ENCODE results near the gene GSTT2B. TPM values are rescaled to one million over a fixed set of nuclear protein-coding genes. Genes with fewer than 3 reads are reported as not detected.
"Not testable (repeated sequence)": the region's sequence is repeated elsewhere in the genome, so short reads cannot be mapped to it uniquely, and the experiment has no call there.

The GSTT2B gene, protein sequence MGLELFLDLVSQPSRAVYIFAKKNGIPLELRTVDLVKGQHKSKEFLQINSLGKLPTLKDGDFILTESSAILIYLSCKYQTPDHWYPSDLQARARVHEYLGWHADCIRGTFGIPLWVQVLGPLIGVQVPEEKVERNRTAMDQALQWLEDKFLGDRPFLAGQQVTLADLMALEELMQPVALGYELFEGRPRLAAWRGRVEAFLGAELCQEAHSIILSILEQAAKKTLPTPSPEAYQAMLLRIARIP
- 14.0 and 14.9 TPM in 2 replicates for total RNA-seq (2014; rRNA removed; shearing (Covaris generic))

DNA sequence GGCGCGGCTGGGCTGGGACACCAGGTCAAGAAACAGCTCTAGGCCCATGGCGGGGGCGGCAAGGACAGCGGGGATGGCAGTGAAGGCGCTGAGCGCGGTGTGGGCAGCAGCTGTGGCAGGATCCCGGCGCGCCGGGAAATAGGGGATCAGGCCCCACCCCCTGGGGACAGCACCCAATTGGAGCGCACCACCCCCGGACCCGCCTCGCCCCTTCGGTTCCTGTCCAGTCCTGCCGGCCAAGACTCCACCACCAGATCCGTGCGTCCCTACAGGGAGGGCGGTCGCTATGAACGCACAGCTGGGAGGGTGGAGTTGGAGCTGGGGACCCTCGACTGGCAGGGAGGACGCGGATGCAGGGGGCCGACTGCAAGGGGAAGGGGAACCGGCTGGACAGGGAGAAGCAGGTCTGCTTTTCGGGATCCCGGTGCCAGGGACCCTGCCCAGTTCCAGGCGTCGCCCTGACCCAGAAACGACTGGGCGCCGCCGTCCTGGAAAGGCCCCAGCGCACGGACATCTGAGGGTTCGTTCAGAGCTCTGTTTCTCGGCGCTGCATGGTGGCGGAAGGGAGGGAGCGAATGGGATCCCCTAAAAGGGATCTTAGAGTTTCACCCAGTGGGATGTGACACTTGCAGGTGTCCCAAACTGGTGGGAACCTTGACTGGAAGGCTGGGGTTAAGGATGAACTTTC is at the start of gene GSTT2B:
GSTT2B (minus strand) TSS at position 112 of the 688 bp plus-strand sequence; CDS start at position 48, 64 bp downstream.
- H3K36me3 ChIP-seq; H3K27ac ChIP-seq; H3K4me1 ChIP-seq; DNase-seq; H3K9me3 ChIP-seq (replicated peaks); H3K27me3 ChIP-seq: not testable (repeated sequence)
- H3K4me3 ChIP-seq, result peak within 1 kb of the TSS; percentile 32; the same call in 1 of the 2 replicates

DNA sequence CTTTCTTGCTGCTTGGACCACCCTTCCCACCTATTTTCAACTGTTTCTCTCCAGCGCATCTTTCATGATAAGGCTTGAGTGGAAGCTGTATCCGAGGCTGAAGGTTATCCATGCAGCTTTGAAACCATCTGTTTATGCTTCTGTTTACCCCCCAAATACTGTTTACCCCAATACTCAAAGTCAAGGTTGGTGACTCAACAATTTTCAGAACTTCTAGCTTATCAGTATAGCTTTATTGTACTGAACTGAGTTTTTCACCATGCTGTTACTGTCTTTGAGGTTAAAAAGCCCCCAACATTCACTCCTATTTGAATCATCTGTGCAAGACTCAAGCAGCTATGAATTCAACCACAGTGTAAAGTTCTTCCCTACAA is 49.0 kb upstream of the GSTT2B start:
- Histone ChIP-seq H3K27me3 (no peaks in the 10 kb centered on the region), H3K27ac (no peak overlapping the region), H3K4me1 (0 out of 2 replicates have a peak, but pooled peaks cover 2% of the 10 kb centered on the region)

DNA sequence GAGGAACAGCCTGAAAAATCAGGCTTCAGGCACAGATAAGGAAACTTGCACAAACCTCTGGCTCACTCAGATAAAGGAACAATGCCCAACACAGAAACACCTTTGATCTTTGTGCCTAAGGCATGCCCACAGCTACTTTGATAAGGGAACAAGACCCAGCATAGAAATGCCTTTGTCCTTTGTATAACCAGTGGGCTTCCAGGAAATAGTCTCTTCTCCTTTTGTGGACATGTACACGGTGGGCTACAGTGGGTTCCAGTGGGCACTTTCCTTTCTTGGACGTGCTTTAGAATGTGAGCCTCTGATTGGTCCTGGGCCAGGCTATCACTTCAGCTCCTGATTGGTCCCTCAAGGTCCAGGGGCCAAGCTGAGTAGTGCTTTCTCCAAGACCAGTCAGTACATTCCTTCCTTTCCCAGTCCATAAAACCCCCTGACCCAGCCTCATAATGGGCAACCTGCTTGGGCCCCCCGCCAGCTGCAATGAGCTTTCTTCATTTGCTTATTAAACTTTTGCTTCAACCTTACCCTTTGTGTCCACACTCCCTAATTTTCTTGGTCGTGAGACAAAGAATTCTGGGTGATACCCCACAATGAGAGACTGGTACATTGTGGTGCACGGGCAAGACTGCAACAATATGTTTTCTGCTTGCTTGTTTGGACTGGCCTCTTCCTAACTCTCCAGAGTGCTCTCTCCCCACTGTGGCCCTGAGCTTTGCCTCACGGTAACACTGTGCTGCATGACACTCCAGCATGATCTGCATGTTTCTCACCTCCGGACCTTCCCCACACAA is 48.4 kb upstream of the GSTT2B start:
- no peaks in the 10 kb centered on the region for H3K9me3 ChIP-seq (replicated peaks)
- H3K27me3 ChIP-seq, result no peaks in the 10 kb centered on the region
- H3K4me3 ChIP-seq, result no peak overlapping the region
- H3K4me1 ChIP-seq, result 0 out of 2 replicates have a peak, but pooled peaks cover 2% of the 10 kb centered on the region
- no peak overlapping the region for H3K27ac ChIP-seq
- H3K36me3 ChIP-seq, result no peaks in the 10 kb centered on the region
- no peak for DNase-seq

More for the DNA sequence above, 49.0 kb upstream of the GSTT2B start:
- no peak overlapping the region for H3K4me3 ChIP-seq
- H3K9me3 ChIP-seq (replicated peaks), result no peaks in the 10 kb centered on the region
- DNase-seq, result no peak
- H3K36me3 ChIP-seq, result no peaks in the 10 kb centered on the region

DNA sequence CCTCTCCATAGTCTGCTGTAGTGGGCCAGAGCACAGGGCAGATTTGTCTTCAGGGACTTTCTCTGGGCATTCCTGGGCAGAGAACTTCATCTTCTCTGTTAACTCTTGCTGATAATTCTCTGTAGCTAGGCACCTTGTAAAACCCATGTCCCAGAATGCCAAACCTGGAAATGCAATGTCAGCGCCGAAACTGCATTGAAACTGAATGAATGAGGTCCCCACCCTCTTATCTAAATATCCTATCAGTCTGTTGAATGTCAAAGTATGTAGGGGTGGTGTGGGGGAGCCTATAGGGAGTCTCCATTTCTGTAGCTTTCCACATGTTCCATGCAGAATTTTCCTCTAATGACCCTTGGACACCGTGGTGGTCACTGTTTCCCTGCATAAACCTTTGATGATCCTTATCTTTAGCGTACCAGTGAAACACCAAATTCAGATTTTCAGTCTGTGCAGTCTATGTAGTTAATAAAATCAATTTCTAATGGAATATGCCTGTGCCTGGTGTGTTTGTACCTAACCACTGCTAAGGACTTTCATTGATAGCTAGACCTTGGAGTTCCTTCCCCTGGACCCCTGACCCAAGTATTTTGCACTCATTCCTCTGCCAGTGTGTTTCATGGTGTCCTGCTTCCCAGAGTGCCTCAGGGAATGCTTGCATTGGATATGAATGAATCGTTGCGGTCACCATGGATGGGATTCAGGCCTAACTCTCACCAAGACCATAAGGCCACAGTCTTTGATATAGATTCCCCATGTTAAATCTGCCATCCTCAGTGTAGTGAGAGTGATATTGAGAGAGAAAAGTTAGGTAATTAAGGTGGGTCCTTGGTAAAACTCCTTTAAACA is 47.6 kb upstream of the GSTT2B start:
- no peak for DNase-seq
- H3K4me1 ChIP-seq, result 0 out of 2 replicates have a peak, but pooled peaks cover 2% of the 10 kb centered on the region
- H3K27ac ChIP-seq, result no peak overlapping the region
- H3K4me3 ChIP-seq, result no peak overlapping the region
- H3K9me3 ChIP-seq (replicated peaks), result no peaks in the 10 kb centered on the region
- H3K27me3 ChIP-seq, result no peaks in the 10 kb centered on the region
- H3K36me3 ChIP-seq, result no peaks in the 10 kb centered on the region

DNA sequence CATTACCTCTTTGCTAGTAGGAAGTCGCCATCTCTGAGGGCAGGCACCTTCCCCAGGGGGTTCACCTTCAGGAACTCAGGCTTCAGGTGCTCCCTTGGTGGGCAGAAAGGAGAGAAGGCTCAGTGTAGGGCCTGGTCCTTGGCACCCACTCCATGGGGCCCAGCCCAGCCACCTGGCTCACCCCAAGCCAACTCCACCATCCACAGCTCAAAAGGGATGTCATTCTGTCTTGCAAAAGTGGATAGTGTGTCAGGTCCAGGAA is 47.0 kb upstream of the GSTT2B start:
- Histone ChIP-seq H3K36me3 (no peaks in the 10 kb centered on the region), H3K4me1 (0 out of 2 replicates have a peak, but pooled peaks cover 2% of the 10 kb centered on the region), H3K9me3 (replicated peaks) (no peaks in the 10 kb centered on the region), H3K4me3 (no peak overlapping the region), H3K27me3 (no peaks in the 10 kb centered on the region), H3K27ac (no peak overlapping the region)
- no peak for DNase-seq

DNA sequence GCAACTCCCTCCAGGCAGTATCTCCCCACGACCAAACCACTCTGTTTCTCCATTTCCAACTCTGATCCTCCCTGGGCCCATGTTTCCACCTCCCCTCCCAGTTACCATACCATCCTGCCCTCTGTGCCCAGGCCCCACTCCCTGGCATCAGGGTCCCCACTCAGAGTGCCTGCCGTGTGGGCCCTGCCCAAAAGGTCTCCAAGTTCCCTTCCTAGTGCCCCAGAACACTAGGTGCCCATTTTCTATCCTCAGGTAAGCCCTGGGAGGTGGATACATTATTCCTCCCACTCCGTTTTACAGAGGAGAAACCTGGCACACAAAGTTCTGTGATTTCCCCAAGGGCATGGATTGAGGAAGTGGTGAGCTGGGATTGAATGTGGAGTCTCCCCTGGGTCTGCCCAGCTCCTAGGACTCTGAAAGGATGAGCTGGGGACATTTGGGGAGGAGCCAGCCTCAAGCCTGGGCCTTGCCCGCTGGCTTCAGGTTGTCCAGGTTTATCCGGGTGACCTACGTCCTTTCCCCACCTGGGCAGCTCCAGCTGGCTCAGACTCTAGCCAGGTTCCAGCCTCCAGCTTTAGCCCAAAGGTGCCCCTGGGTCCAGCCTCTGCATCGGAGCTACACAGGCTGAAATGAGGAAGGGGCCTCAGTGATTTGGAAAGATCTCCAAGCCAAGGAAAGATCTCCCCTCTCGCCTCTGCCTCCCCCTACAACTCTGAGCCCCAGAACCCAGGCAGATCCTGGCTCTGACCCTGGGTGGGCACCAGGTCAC is 46.4 kb upstream of the GSTT2B start:
- no peak for DNase-seq
- H3K4me3 ChIP-seq, result no peak overlapping the region
- H3K4me1 ChIP-seq, result 0 out of 2 replicates have a peak, but pooled peaks cover 2% of the 10 kb centered on the region
- H3K27ac ChIP-seq, result no peak overlapping the region
- no peaks in the 10 kb centered on the region for H3K27me3 ChIP-seq
- no peaks in the 10 kb centered on the region for H3K36me3 ChIP-seq
- no peaks in the 10 kb centered on the region for H3K9me3 ChIP-seq (replicated peaks)

DNA sequence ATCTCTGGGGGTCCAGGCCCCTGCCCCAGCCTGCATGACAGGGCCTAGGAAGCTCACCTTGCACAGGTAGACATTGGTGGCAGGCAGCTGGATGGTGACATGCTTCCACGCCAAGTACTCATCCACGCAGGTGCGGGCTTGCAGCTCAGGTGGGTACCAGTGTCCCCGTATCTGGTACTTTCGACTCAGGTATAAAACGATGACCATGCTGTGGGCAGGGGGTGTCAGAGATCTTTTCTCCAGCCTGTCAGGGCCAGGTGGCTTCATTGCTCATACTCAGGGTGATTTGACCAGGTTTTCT is 45.9 kb upstream of the GSTT2B start:
- Histone ChIP-seq H3K27ac (no peak overlapping the region), H3K27me3 (no peaks in the 10 kb centered on the region), H3K9me3 (replicated peaks) (no peaks in the 10 kb centered on the region), H3K4me3 (no peak overlapping the region), H3K36me3 (no peaks in the 10 kb centered on the region), H3K4me1 (no peaks in the 10 kb centered on the region)
- no peak for DNase-seq

DNA sequence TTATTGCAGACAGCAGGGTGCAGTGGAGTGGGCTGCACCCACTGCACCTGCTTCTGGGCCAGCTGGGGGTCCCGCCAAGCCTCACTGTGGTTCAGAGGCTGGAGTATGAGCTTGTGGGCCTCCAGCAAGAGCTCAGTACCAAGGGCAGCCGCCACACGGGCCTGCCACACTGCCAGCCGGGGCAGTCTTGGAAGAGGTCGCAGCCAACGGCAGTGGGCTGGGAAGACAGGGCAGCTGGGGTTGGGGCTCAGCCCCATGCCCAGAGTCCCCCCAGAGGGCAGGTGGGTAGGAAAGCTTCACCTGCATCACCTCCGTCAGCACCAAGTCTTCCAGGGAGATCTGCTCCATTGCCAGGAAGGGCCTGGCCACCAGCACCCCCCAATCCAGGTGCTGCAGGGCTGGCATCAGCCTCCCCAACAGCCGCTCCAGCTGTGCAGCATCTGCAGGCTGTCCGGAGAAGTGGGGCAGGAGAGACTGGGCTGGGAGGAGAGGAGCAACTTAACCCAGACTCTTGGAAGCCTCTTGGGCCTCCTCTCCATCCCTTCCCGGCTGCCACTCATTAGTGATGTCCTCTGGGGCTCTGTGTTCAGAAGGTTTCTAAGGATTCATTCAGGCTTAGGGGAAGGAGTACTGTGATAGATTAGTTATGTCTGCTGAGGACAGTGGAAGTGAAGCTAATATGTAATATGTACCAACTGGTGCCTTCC is 45.4 kb upstream of the GSTT2B start:
- Histone ChIP-seq H3K36me3 (no peaks in the 10 kb centered on the region), H3K4me1 (no peaks in the 10 kb centered on the region), H3K4me3 (no peak overlapping the region), H3K27ac (no peak overlapping the region), H3K27me3 (no peaks in the 10 kb centered on the region), H3K9me3 (replicated peaks) (no peaks in the 10 kb centered on the region)
- DNase-seq, result no peak

DNA sequence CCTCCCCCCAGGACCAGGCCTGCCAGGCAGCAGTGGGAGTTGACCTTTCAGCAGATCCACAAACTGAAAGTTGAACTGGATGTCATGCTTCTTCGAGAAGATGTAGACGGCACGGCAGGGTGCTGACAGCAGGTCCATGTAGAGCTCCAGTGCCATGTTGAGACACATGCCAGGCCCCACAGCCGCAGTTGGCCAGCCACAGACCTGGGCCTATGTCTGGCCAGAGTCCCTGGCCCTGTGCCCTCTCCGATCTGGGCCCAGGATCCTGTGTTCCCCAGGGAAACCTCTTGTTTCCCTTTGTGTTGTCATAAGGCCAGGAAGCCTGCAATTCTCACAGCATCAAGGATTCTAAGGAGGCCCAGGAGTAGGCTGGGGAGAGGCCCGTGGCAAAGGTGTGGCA is 44.2 kb upstream of the GSTT2B start, which contains the start of gene GSTT4:
GSTT4 (minus strand) TSS at position 253 of the 400 bp plus-strand sequence; CDS start at position 156, 97 bp downstream.
- no peak for DNase-seq

DNA sequence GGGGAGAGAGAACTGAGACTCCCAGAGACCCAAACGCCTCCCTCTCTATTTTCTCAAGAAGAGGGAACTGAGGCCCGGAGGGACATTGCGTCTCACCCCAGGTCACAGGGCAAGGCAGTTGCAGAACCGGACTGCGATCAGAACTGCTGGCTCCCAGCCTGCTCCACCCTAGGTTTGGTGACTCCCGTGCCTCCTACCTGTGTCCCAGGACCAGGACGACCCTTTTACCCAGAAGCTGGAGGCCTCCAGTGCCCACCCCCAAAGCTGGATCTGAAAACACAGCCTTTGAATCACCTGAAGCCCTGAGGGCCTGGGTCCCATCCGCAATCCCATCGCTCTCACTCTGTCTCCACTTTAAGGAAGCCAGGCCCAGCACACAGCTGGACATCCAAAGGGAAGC is 42.9 kb upstream of the GSTT2B start:
- DNase-seq, result no peak
- H3K4me1 ChIP-seq, result no peaks in the 10 kb centered on the region

More for the DNA sequence above, 44.2 kb upstream of the GSTT2B start, which contains the start of gene GSTT4:
- no peaks in the 10 kb centered on the region for H3K27me3 ChIP-seq
- H3K27ac ChIP-seq, result no peak within 1 kb of the TSS
- H3K4me3 ChIP-seq, result no peak within 1 kb of the TSS
- H3K4me1 ChIP-seq, result no peaks in the 10 kb centered on the region
- H3K36me3 ChIP-seq, result no peaks in the 10 kb centered on the region
- H3K9me3 ChIP-seq (replicated peaks), result no peaks in the 10 kb centered on the region

DNA sequence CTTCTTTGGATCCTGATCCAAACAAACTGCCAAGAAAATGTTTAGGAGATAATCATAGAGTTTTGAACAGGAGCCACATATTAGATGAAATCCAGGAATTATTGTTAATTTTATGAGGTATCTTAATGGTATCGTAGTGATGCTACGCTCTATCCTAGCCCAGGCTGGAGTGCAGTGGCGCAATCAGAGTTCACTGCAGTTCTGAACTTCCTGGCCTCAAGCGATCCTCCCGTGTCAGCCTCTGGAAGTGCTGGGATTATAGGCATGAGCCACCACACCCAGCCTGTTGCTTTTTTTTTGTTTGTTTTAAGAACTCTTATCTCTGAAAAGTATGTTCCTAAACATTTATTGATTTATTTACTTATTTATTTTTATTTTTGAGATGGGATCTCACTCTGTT is 41.9 kb upstream of the GSTT2B start:
- no peak overlapping the region for H3K27ac ChIP-seq
- H3K4me1 ChIP-seq, result no peaks in the 10 kb centered on the region
- no peaks in the 10 kb centered on the region for H3K27me3 ChIP-seq
- H3K4me3 ChIP-seq, result no peak overlapping the region
- no peaks in the 10 kb centered on the region for H3K9me3 ChIP-seq (replicated peaks)
- no peak for DNase-seq
- H3K36me3 ChIP-seq, result no peaks in the 10 kb centered on the region

More for the DNA sequence above, 42.9 kb upstream of the GSTT2B start:
- no peak overlapping the region for H3K4me3 ChIP-seq
- no peak overlapping the region for H3K27ac ChIP-seq
- H3K36me3 ChIP-seq, result no peaks in the 10 kb centered on the region
- H3K27me3 ChIP-seq, result no peaks in the 10 kb centered on the region
- H3K9me3 ChIP-seq (replicated peaks), result no peaks in the 10 kb centered on the region

DNA sequence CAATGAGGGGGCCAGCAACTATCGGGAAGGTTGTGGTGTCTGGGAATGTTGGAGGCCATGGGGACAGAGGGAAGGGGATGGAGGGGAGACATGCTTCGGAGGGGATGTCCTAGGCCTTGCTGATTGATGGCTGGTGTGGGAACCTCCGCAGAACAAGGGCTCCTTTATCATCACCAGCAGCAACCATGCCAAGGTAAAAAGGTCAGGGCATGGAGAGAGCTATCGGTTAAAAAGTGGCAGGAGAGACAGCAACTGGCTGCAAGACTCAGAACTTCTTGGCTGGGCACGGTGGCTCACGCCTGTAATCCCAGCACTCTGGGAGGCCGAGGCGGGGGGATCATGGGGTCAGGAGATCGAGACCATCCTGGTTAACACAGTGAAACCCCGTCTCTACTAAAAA is 41.3 kb upstream of the GSTT2B start:
- no peak overlapping the region for H3K4me3 ChIP-seq
- H3K4me1 ChIP-seq, result no peaks in the 10 kb centered on the region
- no peaks in the 10 kb centered on the region for H3K27me3 ChIP-seq
- no peaks in the 10 kb centered on the region for H3K9me3 ChIP-seq (replicated peaks)
- DNase-seq, result no peak
- H3K27ac ChIP-seq, result no peak overlapping the region
- H3K36me3 ChIP-seq, result no peaks in the 10 kb centered on the region

DNA sequence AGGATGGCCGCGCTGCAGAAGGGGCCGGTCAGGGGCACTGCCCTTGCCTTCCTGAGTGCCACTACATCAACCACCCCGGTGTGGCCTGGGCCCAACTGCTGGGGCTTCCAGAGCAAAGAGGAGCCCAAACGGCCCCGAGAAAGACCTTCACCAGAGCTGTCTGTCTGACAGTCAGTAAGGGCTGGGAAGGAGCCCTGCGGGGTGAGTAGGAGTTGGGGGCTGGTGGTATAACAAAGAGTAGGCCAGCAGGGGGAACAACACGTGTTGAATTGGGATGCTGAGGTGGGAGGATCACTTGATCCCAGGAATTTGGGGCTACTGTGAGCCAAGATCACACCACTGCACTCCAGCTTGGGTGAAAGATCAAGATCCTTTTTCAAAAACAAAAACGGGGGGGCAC is 40.3 kb upstream of the GSTT2B start:
- Histone ChIP-seq H3K4me3 (no peak overlapping the region), H3K4me1 (no peaks in the 10 kb centered on the region), H3K27me3 (no peaks in the 10 kb centered on the region), H3K36me3 (no peaks in the 10 kb centered on the region), H3K9me3 (replicated peaks) (no peaks in the 10 kb centered on the region), H3K27ac (no peak overlapping the region)
- DNase-seq, result no peak

Data from SJCRH30 (cell line).